Kidney glomerular epithelial cell (primary cell): Measurements from ENCODE around the gene ZNF213.

Source experiments
- DNase-seq: peaks from one replicate; lab custom pipeline; 2025; lab: John Stamatoyannopoulos, UW

The ZNF213 gene

GRCh38 chr16:3134338-3135125 is at the start of gene ZNF213:
Gene ZNF213 (plus strand): TSS chr16:3135029. CDS start chr16:3137281, 2,252 bp downstream.
- DNase-seq, result peak; percentile 98

- DNase-seq, result no peak
Observed at GRCh38 chr16:3085868-3086595, 48.8 kb upstream of the ZNF213 start.

GRCh38 chr16:3086596-3087242 is 48.1 kb upstream of the ZNF213 start:
- no peak for DNase-seq

- DNase-seq, result no peak
Observed at GRCh38 chr16:3087243-3088235, 47.3 kb upstream of the ZNF213 start.

GRCh38 chr16:3088450-3088849 is 46.4 kb upstream of the ZNF213 start:
- no peak for DNase-seq

GRCh38 chr16:3088925-3089716 is 45.7 kb upstream of the ZNF213 start:
- DNase-seq, result no peak

- DNase-seq, result no peak
Observed at GRCh38 chr16:3089717-3090592, 44.9 kb upstream of the ZNF213 start.

GRCh38 chr16:3091551-3091950 is 43.3 kb upstream of the ZNF213 start:
- no peak for DNase-seq

GRCh38 chr16:3092501-3092941 is 42.3 kb upstream of the ZNF213 start:
- DNase-seq, result no peak

GRCh38 chr16:3094289-3095027 is 40.4 kb upstream of the ZNF213 start:
- DNase-seq, result no peak

- no peak for DNase-seq
Observed at GRCh38 chr16:3095869-3096268, 39.0 kb upstream of the ZNF213 start.

- DNase-seq, result no peak
Observed at GRCh38 chr16:3096362-3096761, 38.5 kb upstream of the ZNF213 start.

GRCh38 chr16:3097266-3097665 is 37.6 kb upstream of the ZNF213 start:
- no peak for DNase-seq

GRCh38 chr16:3098459-3099394 is 36.1 kb upstream of the ZNF213 start, which contains the start of gene ZSCAN10:
Gene ZSCAN10 (minus strand): TSS chr16:3099294. CDS start chr16:3092937, 6,357 bp downstream.
- no peak for DNase-seq

- DNase-seq, result no peak
Observed at GRCh38 chr16:3099395-3099731, 35.5 kb upstream of the ZNF213 start.

GRCh38 chr16:3099732-3100499 is 34.9 kb upstream of the ZNF213 start:
- DNase-seq, result peak; percentile 44
